ENCODE results near the gene COL23A1. TPM values are rescaled to one million over a fixed set of nuclear protein-coding genes. Genes with fewer than 3 reads are reported as not detected.
A peak's percentile ranks its signal among the peaks of the same experiment; 100 is the strongest.

The COL23A1 gene
- 0.10 TPM for total RNA-seq

DNA sequence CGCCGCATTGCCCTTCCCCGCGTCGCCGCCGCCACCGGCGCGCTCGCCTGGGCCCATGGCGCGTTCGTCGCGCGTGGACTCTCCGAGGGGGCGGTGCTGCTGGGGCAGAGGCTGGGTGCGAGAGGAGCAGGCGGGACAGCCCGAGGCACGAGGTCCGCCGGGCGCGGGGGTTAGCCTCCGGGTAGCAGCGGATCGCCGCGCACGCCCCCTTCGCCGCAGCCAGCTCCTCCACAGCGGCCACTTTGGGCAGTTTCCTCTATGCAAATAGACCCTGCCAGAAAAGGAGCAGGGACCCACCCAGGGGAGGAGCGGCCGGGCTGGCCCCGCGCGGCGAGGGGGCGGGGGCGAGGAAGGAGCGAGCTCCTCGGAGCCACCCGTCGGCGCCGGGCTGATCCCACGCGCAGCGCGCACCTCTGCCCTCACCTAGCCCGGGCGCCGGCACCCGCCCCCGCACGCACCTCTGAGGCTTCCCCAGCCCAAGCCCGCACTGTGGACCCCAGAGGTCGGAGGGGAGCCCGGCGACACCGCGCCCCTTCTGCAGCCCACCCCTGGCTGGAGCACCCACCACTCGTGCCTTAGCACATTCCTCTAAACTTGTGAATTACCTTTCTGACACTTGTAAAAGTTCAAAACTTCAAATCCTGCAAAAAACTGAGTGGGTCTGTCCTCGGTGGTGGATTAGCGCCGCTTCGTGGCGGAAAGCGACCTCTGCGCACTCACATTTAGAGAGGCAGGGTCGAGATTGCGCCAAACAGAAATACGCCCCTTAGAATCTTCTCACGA lies at the start of gene COL23A1:
Gene COL23A1, minus strand, starts transcription at position 253 of the 783 bp plus-strand sequence.
- H3K27me3 ChIP-seq (ENCODE audit: insufficient read depth, low read length), result peaks cover 15% of the 10 kb centered on the region
- peaks cover 29% of the 10 kb centered on the region for H3K4me1 ChIP-seq (ENCODE audit: insufficient read depth, low read length)
- H3K9me3 ChIP-seq (ENCODE audit: low read depth, low read length), result peaks cover 10% of the 10 kb centered on the region
- H3K4me3 ChIP-seq (ENCODE audit: low read length), result peak within 1 kb of the TSS; percentile 31

DNA sequence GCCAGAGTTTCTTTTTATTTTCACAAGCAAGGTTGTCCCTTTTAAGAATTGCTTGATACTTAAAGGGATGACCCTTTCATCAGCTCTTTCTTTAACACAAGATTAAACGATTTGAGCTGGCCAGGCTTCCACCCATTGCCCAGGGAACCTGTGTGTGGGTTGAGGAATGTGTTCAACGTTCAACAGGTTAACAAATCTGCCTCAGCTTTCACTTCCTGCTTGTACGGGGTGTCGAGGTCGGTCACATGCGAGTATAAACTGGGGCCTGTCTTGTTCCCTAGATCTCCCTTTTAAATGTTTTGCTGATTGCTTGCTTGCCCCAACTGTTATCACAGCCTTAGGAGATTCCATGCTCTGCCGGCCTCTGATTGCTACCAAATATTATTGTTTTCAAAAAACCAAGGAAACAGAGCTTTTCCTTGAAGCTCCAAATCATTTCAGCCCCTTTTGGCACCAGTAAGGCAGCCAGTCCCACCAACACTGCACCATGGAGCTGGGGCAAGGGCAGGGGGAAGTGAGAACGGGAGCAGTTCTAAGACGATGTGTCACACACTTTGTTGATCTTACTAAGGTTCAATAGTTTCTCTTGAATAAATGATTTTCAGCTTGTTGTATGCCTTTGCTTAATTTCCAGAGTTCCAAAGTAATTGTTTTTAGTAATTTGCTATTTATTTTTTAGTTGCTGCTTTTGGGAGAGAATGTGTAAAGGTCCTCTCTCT lies 47.3 kb upstream of the COL23A1 start:
- H3K4me1 ChIP-seq (ENCODE audit: insufficient read depth, low read length), result peaks cover 11% of the 10 kb centered on the region
- no peak overlapping the region for H3K4me3 ChIP-seq (ENCODE audit: low read length)
- no peaks in the 10 kb centered on the region for H3K9me3 ChIP-seq (ENCODE audit: low read depth, low read length)
- H3K27me3 ChIP-seq (ENCODE audit: insufficient read depth, low read length), result no peaks in the 10 kb centered on the region

DNA sequence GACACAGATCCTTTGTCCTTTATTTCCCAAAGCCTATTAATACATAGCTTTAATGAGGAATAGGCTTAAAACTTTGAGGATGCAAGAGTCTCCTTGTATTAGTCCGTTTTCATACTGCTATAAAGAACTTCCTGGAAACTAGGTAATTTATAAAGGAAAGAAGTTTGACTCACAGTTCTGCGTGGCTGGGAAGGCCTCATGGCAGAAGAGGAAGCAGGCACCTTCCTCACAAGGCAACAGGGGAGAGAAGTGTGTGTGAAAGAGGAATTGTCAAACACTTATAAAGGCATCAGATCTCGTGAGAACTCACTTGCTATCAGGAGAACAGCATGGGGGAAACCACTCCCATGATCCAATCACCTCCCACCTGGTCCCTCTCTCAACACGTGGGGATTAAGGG lies 42.1 kb upstream of the COL23A1 start:
- Histone ChIP-seq H3K27me3 (ENCODE audit: insufficient read depth, low read length) (no peaks in the 10 kb centered on the region), H3K9me3 (ENCODE audit: low read depth, low read length) (no peaks in the 10 kb centered on the region), H3K4me3 (ENCODE audit: low read length) (no peak overlapping the region), H3K4me1 (ENCODE audit: insufficient read depth, low read length) (peaks cover 12% of the 10 kb centered on the region)

- no peak overlapping the region for H3K4me3 ChIP-seq (ENCODE audit: low read length)
- H3K27me3 ChIP-seq (ENCODE audit: insufficient read depth, low read length), result no peaks in the 10 kb centered on the region
- peaks cover 11% of the 10 kb centered on the region for H3K4me1 ChIP-seq (ENCODE audit: insufficient read depth, low read length)
- H3K9me3 ChIP-seq (ENCODE audit: low read depth, low read length), result no peaks in the 10 kb centered on the region
Observed at GRCh38 chr5:178630951-178631350, 40.8 kb upstream of the COL23A1 start.

DNA sequence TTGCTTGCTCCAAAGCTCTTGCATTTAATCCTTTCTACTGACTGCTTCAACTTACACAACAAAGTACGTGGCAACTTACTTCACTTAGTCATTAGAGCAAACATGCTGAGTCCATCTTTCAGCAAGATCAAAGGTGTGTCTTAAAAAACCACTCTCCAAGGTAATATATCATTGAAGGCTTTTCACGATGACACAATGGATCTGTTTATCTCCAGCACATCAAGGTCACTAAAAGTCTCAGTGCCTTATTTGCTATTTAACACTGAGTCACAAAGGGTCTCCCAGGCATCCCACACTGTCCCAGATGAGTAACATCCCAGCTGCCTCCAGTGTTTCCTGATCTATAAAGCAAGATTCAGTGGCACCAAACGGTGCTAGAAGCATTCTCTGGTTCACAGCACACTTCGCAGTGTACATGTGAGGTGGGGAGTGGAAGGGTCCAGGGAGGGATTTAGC lies 40.3 kb upstream of the COL23A1 start:
- H3K27me3 ChIP-seq (ENCODE audit: insufficient read depth, low read length), result no peaks in the 10 kb centered on the region
- H3K9me3 ChIP-seq (ENCODE audit: low read depth, low read length), result no peaks in the 10 kb centered on the region
- peaks cover 14% of the 10 kb centered on the region for H3K4me1 ChIP-seq (ENCODE audit: insufficient read depth, low read length)
- H3K4me3 ChIP-seq (ENCODE audit: low read length), result no peak overlapping the region

DNA sequence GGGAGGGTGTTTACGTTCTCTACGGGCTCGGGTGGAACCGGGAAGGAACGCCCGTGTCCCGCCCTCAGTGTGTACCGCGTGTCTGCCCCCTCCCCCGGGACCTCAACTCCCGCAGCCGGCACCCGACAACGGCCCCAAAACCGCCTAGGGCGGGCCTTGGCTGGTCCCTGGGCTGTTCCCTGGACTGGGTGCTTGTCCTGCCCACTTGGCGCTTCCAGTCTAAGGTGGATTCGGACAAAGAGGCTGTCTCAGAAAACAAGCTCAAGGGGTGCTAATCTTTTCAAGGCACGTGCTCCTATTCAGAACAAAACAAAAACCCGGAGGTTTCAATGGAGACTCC lies 37.0 kb upstream of the COL23A1 start:
- Histone ChIP-seq H3K27me3 (ENCODE audit: insufficient read depth, low read length) (no peaks in the 10 kb centered on the region), H3K4me3 (ENCODE audit: low read length) (peak overlapping the region; percentile 39), H3K9me3 (ENCODE audit: low read depth, low read length) (no peaks in the 10 kb centered on the region), H3K4me1 (ENCODE audit: insufficient read depth, low read length) (peaks cover 32% of the 10 kb centered on the region)

- H3K27me3 ChIP-seq (ENCODE audit: insufficient read depth, low read length), result no peaks in the 10 kb centered on the region
- H3K4me3 ChIP-seq (ENCODE audit: low read length), result peak within 1 kb of the TSS; percentile 99
Observed at GRCh38 chr5:178626484-178627258, 36.5 kb upstream of the COL23A1 start, which contains the start of gene CLK4. TSS of gene CLK4 (minus strand) at chr5:178627050. CDS start at chr5:178623416, 3,634 bp downstream.

DNA sequence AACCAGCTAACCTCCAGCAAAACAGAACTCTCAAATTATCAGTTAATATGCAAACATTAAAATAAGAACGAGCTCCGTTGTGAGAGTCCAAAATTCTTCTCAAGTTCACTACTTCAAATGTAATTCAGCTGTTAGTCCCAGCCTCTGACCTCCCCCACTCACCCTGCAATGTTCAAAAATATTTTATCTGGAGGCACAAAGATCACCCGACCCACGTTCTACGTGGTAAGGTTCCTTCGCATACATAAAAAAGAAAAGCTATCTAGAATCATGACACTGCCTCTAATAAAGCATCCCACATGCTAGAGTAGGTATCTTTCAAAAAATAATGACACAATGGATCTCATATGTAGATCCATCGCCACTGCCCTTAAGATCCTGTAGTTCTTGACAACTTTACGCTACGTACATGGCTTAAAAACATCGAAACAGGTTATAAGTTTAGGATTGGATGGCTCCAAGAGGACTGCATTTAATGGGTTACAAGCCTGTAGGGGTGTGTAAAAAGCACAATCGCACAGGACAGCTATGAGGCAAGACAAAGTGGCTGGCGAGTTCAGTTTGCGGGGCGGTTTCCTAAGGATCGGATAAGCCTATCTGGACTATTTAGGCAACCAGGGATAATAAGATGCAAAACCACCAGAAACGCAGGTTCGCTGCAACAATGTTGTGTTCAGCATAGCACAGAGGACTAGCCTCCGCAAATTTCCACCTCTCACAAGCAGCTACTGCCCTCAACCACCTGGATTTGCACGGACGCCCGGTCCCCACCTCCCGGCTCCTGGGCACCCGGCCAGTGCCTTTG lies 35.7 kb upstream of the COL23A1 start:
- H3K9me3 ChIP-seq (ENCODE audit: low read depth, low read length), result no peaks in the 10 kb centered on the region
- H3K4me3 ChIP-seq (ENCODE audit: low read length), result peak overlapping the region; percentile 99
- peaks cover 30% of the 10 kb centered on the region for H3K4me1 ChIP-seq (ENCODE audit: insufficient read depth, low read length)
- H3K27me3 ChIP-seq (ENCODE audit: insufficient read depth, low read length), result no peaks in the 10 kb centered on the region

More at GRCh38 chr5:178626484-178627258, 36.5 kb upstream of the COL23A1 start, which contains the start of gene CLK4:
- H3K4me1 ChIP-seq (ENCODE audit: insufficient read depth, low read length), result peaks cover 32% of the 10 kb centered on the region
- no peaks in the 10 kb centered on the region for H3K9me3 ChIP-seq (ENCODE audit: low read depth, low read length)

GRCh38 chr5:178624631-178625546 lies 34.7 kb upstream of the COL23A1 start:
- Histone ChIP-seq H3K9me3 (ENCODE audit: low read depth, low read length) (no peaks in the 10 kb centered on the region), H3K4me1 (ENCODE audit: insufficient read depth, low read length) (peaks cover 27% of the 10 kb centered on the region), H3K27me3 (ENCODE audit: insufficient read depth, low read length) (no peaks in the 10 kb centered on the region), H3K4me3 (ENCODE audit: low read length) (peak overlapping the region; percentile 99)

GRCh38 chr5:178622679-178623247 lies 32.6 kb upstream of the COL23A1 start:
- Histone ChIP-seq H3K4me3 (ENCODE audit: low read length) (no peak overlapping the region), H3K27me3 (ENCODE audit: insufficient read depth, low read length) (no peaks in the 10 kb centered on the region), H3K9me3 (ENCODE audit: low read depth, low read length) (no peaks in the 10 kb centered on the region), H3K4me1 (ENCODE audit: insufficient read depth, low read length) (peaks cover 27% of the 10 kb centered on the region)

DNA sequence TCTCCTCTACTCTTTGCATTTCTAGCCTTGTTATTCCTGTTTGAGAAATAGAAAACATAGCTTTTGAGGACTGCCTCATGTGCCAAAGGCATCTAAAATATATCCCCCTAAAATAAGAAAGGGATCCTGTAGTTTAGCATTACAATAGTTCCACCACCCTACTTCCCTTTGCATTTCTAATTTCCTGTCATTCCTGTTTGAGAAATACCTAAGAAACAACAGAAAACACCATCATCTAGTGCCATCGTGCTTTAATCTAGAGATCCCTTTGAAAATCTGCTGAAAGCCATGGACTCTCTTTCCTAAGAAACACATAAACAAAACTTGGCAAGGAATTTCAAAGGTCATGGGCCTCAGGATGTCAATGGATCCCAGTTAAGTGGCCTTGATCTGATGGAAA lies 29.2 kb upstream of the COL23A1 start:
- no peaks in the 10 kb centered on the region for H3K27me3 ChIP-seq (ENCODE audit: insufficient read depth, low read length)
- H3K4me3 ChIP-seq (ENCODE audit: low read length), result no peak overlapping the region
- H3K4me1 ChIP-seq (ENCODE audit: insufficient read depth, low read length), result peaks cover 7% of the 10 kb centered on the region
- H3K9me3 ChIP-seq (ENCODE audit: low read depth, low read length), result no peaks in the 10 kb centered on the region

DNA sequence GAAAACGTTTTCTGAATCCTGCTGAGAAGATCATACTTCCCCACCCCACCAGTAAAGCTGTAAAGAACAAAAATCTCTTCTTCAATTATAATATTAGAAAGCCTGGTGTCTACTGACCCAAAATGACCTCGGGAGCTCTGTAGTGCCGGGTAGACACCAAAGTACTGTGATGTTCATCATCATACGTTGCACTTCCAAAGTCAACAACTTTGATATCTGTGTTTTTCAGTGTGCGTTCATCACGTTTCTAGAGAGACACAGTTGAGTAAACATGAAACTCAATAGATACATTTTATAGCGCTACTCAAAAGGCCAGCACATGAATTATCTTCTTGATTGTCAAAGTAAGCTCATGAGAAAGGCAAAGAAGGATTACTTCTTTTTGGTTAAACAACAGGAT lies 22.1 kb upstream of the COL23A1 start:
- Histone ChIP-seq H3K4me1 (ENCODE audit: insufficient read depth, low read length) (no peaks in the 10 kb centered on the region), H3K4me3 (ENCODE audit: low read length) (no peak overlapping the region), H3K27me3 (ENCODE audit: insufficient read depth, low read length) (no peaks in the 10 kb centered on the region), H3K9me3 (ENCODE audit: low read depth, low read length) (no peaks in the 10 kb centered on the region)

GRCh38 chr5:178606269-178606668 lies 16.1 kb upstream of the COL23A1 start:
- no peaks in the 10 kb centered on the region for H3K9me3 ChIP-seq (ENCODE audit: low read depth, low read length)
- no peaks in the 10 kb centered on the region for H3K4me1 ChIP-seq (ENCODE audit: insufficient read depth, low read length)
- no peak overlapping the region for H3K4me3 ChIP-seq (ENCODE audit: low read length)
- H3K27me3 ChIP-seq (ENCODE audit: insufficient read depth, low read length), result no peaks in the 10 kb centered on the region
